ENCODE data around the gene SLC22A13. TPM values are rescaled to one million over a fixed set of nuclear protein-coding genes. Genes with fewer than 3 reads are reported as not detected.

SLC22A13 gene
- total and polyA plus RNA-seq, 10 of the 15 experiments (the other 5 are each of a cell fraction or from before 2014, with no cell fraction given), result 0.03 to 0.19 (median 0.11) TPM; not detected in 5

GRCh38 chr3:38306941-38307340 is 41.3 kb downstream of the SLC22A13 start:
- H4K20me1 ChIP-seq (ENCODE audit: control insufficient read depth, insufficient read depth), result no peaks in the 10 kb centered on the region
- no peak overlapping the region for H3K4me3 ChIP-seq
- no peak for TF ChIP-seq MTA2 (IDR thresholded peaks at IDR 0.05; ENCODE audit: low read depth)
- TF ChIP-seq MAX (IDR thresholded peaks at IDR 0.05; ENCODE audit: low read depth, low read length), result no peak
- SMC1A ChIA-PET (ENCODE audit: uncharacterized antibody, unreplicated experiment), result no interaction called here
- no TSS peak for BruUV-seq (replicated peaks)
- POLR2A ChIA-PET, result no interaction called here
- H3K27ac ChIP-seq (ENCODE audit: control insufficient read depth, insufficient read depth), result no peak overlapping the region
- intact Hi-C loops (cut with micrococcal nuclease; ENCODE audit: unreplicated experiment) (no loop called here), in situ Hi-C loops (cut with MboI) (no loop called here)
- CTCF ChIA-PET, result no interaction called here
- RAD21 ChIA-PET (ENCODE audit: unreplicated experiment), result no interaction called here
- H3K4me1 ChIP-seq (ENCODE audit: control insufficient read depth, insufficient read depth, low read length), result no peaks in the 10 kb centered on the region
- no peaks in the 10 kb centered on the region for H3K27me3 ChIP-seq (replicated peaks in 1 of 2; ENCODE audit: control insufficient read depth in 2 of 2, insufficient read depth in 2 of 2, low read length in 1 of 2)
- H2AFZ ChIP-seq (ENCODE audit: control insufficient read depth, low read depth, low read length), result no peak overlapping the region
- H3K9ac ChIP-seq (ENCODE audit: control insufficient read depth, insufficient read depth, low read length), result no peak overlapping the region
- no peak overlapping the region for H3K4me2 ChIP-seq (ENCODE audit: control insufficient read depth, insufficient read depth)
- ATAC-seq (no peak), FAIRE-seq (no peak), DNase-seq (ENCODE audit: low read depth, low spot score) (no peak)
- WGBS (ENCODE audit: insufficient coverage, insufficient replicate concordance, low lambda C conversion rate, missing lambda C conversion rate), result 19% methylated on average over 5 of the region's 5 CpGs
- no peaks in the 10 kb centered on the region for H3K79me2 ChIP-seq (ENCODE audit: control insufficient read depth, insufficient read depth, low read length)
- H3K9me3 ChIP-seq (replicated peaks; ENCODE audit: control insufficient read depth, insufficient read depth, low read length), result no peaks in the 10 kb centered on the region
- H3K36me3 ChIP-seq (ENCODE audit: control insufficient read depth in 2 of 2, insufficient read depth in 2 of 2, low read length in 1 of 2), result no peaks in the 10 kb centered on the region

GRCh38 chr3:38307599-38307998 is 42.0 kb downstream of the SLC22A13 start:
- intact Hi-C loops (cut with micrococcal nuclease; ENCODE audit: unreplicated experiment), result no loop called here
- 46% methylated on average over 12 of the region's 12 CpGs for WGBS (ENCODE audit: insufficient coverage, insufficient replicate concordance, low lambda C conversion rate, missing lambda C conversion rate)
- POLR2A ChIA-PET, result no interaction called here
- DNase-seq (ENCODE audit: low read depth, low spot score) (no peak), ATAC-seq (no peak), FAIRE-seq (no peak)
- CTCF ChIA-PET, result interaction anchor here (1.2 kb wide), 1 partner anchor 9 kb away, joined by 3 read pairs; no protein-coding TSS in a partner anchor
- H2AFZ ChIP-seq (ENCODE audit: control insufficient read depth, low read depth, low read length), result no peak overlapping the region
- H3K27me3 ChIP-seq (replicated peaks in 1 of 2; ENCODE audit: control insufficient read depth in 2 of 2, insufficient read depth in 2 of 2, low read length in 1 of 2), result peaks cover 0 to 3% of the 10 kb centered on the region in 2 experiments; a peak in 1 of 4 replicates
- no peaks in the 10 kb centered on the region for H3K79me2 ChIP-seq (ENCODE audit: control insufficient read depth, insufficient read depth, low read length)
- H3K4me2 ChIP-seq (ENCODE audit: control insufficient read depth, insufficient read depth), result no peak overlapping the region
- no peak overlapping the region for H3K27ac ChIP-seq (ENCODE audit: control insufficient read depth, insufficient read depth)
- H3K4me3 ChIP-seq, result no peak overlapping the region
- SMC1A ChIA-PET (ENCODE audit: uncharacterized antibody, unreplicated experiment), result no interaction called here
- no peaks in the 10 kb centered on the region for H3K9me3 ChIP-seq (replicated peaks; ENCODE audit: control insufficient read depth, insufficient read depth, low read length)
- in situ Hi-C loops (cut with MboI), result no loop called here
- BruUV-seq (replicated peaks), result no TSS peak
- H3K4me1 ChIP-seq (ENCODE audit: control insufficient read depth, insufficient read depth, low read length), result no peaks in the 10 kb centered on the region
- H3K9ac ChIP-seq (ENCODE audit: control insufficient read depth, insufficient read depth, low read length), result no peak overlapping the region
- no peaks in the 10 kb centered on the region for H3K36me3 ChIP-seq (ENCODE audit: control insufficient read depth in 2 of 2, insufficient read depth in 2 of 2, low read length in 1 of 2)
- H4K20me1 ChIP-seq (ENCODE audit: control insufficient read depth, insufficient read depth), result no peaks in the 10 kb centered on the region
- RAD21 ChIA-PET (ENCODE audit: unreplicated experiment), result no interaction called here
- TF ChIP-seq TARDBP (IDR thresholded peaks at IDR 0.05; ENCODE audit: borderline replicate concordance), result no peak
- TF ChIP-seq KAT2A (conservative IDR thresholded peaks at IDR 0.05; ENCODE audit: control insufficient read depth, low read depth, low read length), result no peak
- no peak for TF ChIP-seq TCF7 (IDR thresholded peaks at IDR 0.05; ENCODE audit: borderline replicate concordance)
- TF ChIP-seq NR2F1 (conservative IDR thresholded peaks at IDR 0.05), result no peak
- no peak for TF ChIP-seq NR2C2 (IDR thresholded peaks at IDR 0.05; ENCODE audit: borderline replicate concordance, control insufficient read depth, insufficient read length, low read depth)
- no peak for TF ChIP-seq E2F8 (IDR thresholded peaks at IDR 0.05; ENCODE audit: low read depth, partially characterized antibody)
- no peak for TF ChIP-seq E4F1 (IDR thresholded peaks at IDR 0.05; ENCODE audit: borderline replicate concordance, partially characterized antibody)
- no peak for TF ChIP-seq MLLT1 (IDR thresholded peaks at IDR 0.05)
- no peak for TF ChIP-seq RAD21 (IDR thresholded peaks at IDR 0.05; ENCODE audit: insufficient read depth, low read depth, low read length)
- TF ChIP-seq HDAC2 (IDR thresholded peaks at IDR 0.05), result no peak
